ENCODE data around the gene TPM4. TPM values are rescaled to one million over a fixed set of nuclear protein-coding genes. Genes with fewer than 3 reads are reported as not detected.

Gene TPM4
- polyA plus RNA-seq, 3 donors: 144 to 170 (median 146) TPM

DNA sequence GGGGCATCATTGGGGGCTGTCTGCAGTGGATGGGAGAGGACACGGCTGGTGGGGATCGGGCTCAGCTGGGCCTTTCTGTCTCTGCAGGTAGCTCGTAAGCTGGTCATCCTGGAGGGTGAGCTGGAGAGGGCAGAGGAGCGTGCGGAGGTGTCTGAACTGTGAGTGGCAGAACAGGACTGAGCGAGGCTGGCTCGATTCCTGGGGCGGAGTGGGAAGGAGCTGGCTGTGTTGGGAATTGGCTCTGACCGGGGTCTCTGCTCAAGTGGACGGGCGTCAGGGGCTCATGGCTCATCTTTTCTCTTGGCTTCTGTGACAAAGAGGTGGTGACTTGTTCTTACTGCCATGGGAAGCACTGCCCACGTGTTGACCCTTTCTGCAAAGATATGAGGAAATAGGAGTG lies 11.6 kb downstream of the TPM4 start:
- Histone ChIP-seq H3K9ac (ENCODE audit: insufficient read depth, low read length, poor library complexity, severe bottlenecking) (no peak overlapping the region), H3K27me3 (ENCODE audit: control insufficient read depth in 2 of 2, insufficient read depth in 2 of 2, low read length in 2 of 2) (no peaks in the 10 kb centered on the region), H4K20me1 (ENCODE audit: insufficient read depth, low read length) (peaks cover 70% of the 10 kb centered on the region), H3K4me3 (replicated peaks in 1 of 3; ENCODE audit: low read depth in 2 of 3, low read length in 3 of 3) (no peak overlapping the region), H3K4me1 (ENCODE audit: control insufficient read depth in 1 of 2, insufficient read depth in 2 of 2, low read length in 2 of 2) (peaks cover 20 to 39% of the 10 kb centered on the region in 2 donors), H3K4me2 (replicated peaks; ENCODE audit: extremely low read depth, low read length, poor library complexity, severe bottlenecking) (no peak overlapping the region), H3K79me2 (ENCODE audit: insufficient read depth, low read length) (peaks cover 62% of the 10 kb centered on the region), H3K9me3 (replicated peaks in 1 of 2; ENCODE audit: control insufficient read depth in 1 of 2, insufficient read depth in 1 of 2, low read length in 2 of 2) (no peaks in the 10 kb centered on the region), H3K27ac (ENCODE audit: low read depth in 1 of 2, low read length in 2 of 2) (no peak overlapping the region), H2AFZ (ENCODE audit: insufficient read depth, low read depth, low read length, poor library complexity, severe bottlenecking) (no peak overlapping the region), H3K36me3 (replicated peaks in 1 of 2; ENCODE audit: control insufficient read depth in 1 of 2, insufficient read depth in 2 of 2, low read length in 2 of 2) (peaks cover 71 to 86% of the 10 kb centered on the region in 2 donors)
- Mint-ChIP-seq H3K27me3 (ENCODE audit: low read depth in 3 of 3) (peaks cover 0 to 2% (median 0%) of the 10 kb centered on the region in 3 donors), H3K36me3 (peaks cover 84 to 97% of the 10 kb centered on the region in 2 donors), H3K27ac (peak overlapping the region in 3 of 7 donors; percentile 26 to 42 (median 33)), H3K4me1 (peaks cover 29% of the 10 kb centered on the region), H3K9me3 (no peaks in the 10 kb centered on the region), H3K4me3 (no peak overlapping the region)
- intact Hi-C loops (cut with micrococcal nuclease): loop anchor here in 1 of 2 donors (2.0 kb wide), 1 partner anchor 17 kb away; no protein-coding TSS in a partner anchor
- WGBS (ENCODE audit: insufficient coverage): 95% methylated on average over 12 of the region's 12 CpGs
- TF ChIP-seq, protein P1, sequence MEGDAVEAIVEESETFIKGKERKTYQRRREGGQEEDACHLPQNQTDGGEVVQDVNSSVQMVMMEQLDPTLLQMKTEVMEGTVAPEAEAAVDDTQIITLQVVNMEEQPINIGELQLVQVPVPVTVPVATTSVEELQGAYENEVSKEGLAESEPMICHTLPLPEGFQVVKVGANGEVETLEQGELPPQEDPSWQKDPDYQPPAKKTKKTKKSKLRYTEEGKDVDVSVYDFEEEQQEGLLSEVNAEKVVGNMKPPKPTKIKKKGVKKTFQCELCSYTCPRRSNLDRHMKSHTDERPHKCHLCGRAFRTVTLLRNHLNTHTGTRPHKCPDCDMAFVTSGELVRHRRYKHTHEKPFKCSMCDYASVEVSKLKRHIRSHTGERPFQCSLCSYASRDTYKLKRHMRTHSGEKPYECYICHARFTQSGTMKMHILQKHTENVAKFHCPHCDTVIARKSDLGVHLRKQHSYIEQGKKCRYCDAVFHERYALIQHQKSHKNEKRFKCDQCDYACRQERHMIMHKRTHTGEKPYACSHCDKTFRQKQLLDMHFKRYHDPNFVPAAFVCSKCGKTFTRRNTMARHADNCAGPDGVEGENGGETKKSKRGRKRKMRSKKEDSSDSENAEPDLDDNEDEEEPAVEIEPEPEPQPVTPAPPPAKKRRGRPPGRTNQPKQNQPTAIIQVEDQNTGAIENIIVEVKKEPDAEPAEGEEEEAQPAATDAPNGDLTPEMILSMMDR (IDR thresholded peaks at IDR 0.05): no peak
- no peak for DNase-seq

DNA sequence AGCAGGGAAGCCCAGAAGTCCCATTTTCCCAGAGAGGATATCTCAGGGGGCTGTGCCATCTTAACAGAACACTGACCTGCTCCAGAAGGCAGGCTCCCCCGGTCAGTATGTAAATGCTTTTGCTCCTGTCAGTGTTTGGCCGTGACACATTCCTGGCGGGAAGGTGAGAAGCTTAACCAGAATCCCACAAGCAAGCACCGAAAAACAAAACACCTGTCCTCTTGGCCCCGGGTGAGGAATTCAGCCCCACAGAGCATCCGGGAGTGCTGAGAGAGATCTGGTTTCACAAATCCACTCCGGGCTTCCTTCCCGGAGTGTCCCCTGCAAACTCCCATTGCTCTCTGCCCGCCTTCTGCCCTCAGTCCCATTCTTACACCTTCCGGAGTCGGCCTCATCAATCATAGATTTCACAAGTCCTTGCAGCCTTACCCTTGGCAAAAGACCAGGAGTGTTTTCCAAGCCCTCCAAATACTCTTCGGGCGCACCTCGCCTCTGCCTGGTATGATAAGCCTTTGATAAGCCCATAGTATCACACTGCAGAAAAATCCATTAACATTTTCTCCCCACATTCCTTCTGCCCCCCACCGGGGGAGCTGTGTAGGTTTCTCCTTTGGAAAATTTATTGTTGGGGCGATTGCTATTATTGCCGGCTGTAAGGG lies 12.2 kb downstream of the TPM4 start:
- Mint-ChIP-seq H3K27ac (peak overlapping the region in 3 of 7 donors; percentile 26 to 58 (median 32)), H3K4me3 (no peak overlapping the region), H3K36me3 (peaks cover 83 to 97% of the 10 kb centered on the region in 2 donors), H3K9me3 (no peaks in the 10 kb centered on the region), H3K4me1 (peaks cover 24% of the 10 kb centered on the region), H3K27me3 (ENCODE audit: low read depth in 3 of 3) (peaks cover 0 to 2% (median 0%) of the 10 kb centered on the region in 3 donors)
- Histone ChIP-seq H2AFZ (ENCODE audit: insufficient read depth, low read depth, low read length, poor library complexity, severe bottlenecking) (no peak overlapping the region), H3K36me3 (replicated peaks in 1 of 2; ENCODE audit: control insufficient read depth in 1 of 2, insufficient read depth in 2 of 2, low read length in 2 of 2) (peaks cover 76 to 87% of the 10 kb centered on the region in 2 donors), H4K20me1 (ENCODE audit: insufficient read depth, low read length) (peaks cover 65% of the 10 kb centered on the region), H3K4me2 (replicated peaks; ENCODE audit: extremely low read depth, low read length, poor library complexity, severe bottlenecking) (no peak overlapping the region), H3K27ac (ENCODE audit: low read depth in 1 of 2, low read length in 2 of 2) (no peak overlapping the region), H3K4me3 (replicated peaks in 1 of 3; ENCODE audit: low read depth in 2 of 3, low read length in 3 of 3) (no peak overlapping the region), H3K9ac (ENCODE audit: insufficient read depth, low read length, poor library complexity, severe bottlenecking) (no peak overlapping the region), H3K9me3 (replicated peaks in 1 of 2; ENCODE audit: control insufficient read depth in 1 of 2, insufficient read depth in 1 of 2, low read length in 2 of 2) (no peaks in the 10 kb centered on the region), H3K4me1 (ENCODE audit: control insufficient read depth in 1 of 2, insufficient read depth in 2 of 2, low read length in 2 of 2) (peaks cover 15 to 34% of the 10 kb centered on the region in 2 donors), H3K27me3 (ENCODE audit: control insufficient read depth in 2 of 2, insufficient read depth in 2 of 2, low read length in 2 of 2) (no peaks in the 10 kb centered on the region), H3K79me2 (ENCODE audit: insufficient read depth, low read length) (peaks cover 56% of the 10 kb centered on the region)
- no peak for DNase-seq
- 97% methylated on average over 16 of the region's 17 CpGs for WGBS (ENCODE audit: insufficient coverage)
- TF ChIP-seq, protein P1 (IDR thresholded peaks at IDR 0.05): no peak
- intact Hi-C loops (cut with micrococcal nuclease): loop anchor here in 1 of 2 donors (2.0 kb wide), 1 partner anchor 16 kb away; no protein-coding TSS in a partner anchor

All from CD14-positive monocyte (primary cell).